GM23338 (cell line): Measurements from ENCODE around the gene ETV6.

ENCODE experiments used
- EZH2 ChIP-seq: fragments of 200-600 bp; sonication (generic); IDR thresholded peaks from one replicate; pipeline ENCODE4 v1.8.0; 2017; ENCODE audit warnings: antibody characterized with exemption, mild to moderate bottlenecking, low read depth; ENCODE audit not compliant: unreplicated experiment
- EZH2phosphoT487 ChIP-seq: fragments of 200-600 bp; sonication (generic); IDR thresholded peaks from one replicate; pipeline ENCODE4 v1.8.1; 2018; ENCODE audit warnings: antibody characterized with exemption; ENCODE audit not compliant: unreplicated experiment
- JUNB ChIP-seq: IDR thresholded peaks from one replicate; pipeline ENCODE4 v1.6.1; 2016; ENCODE audit warnings: antibody characterized with exemption; ENCODE audit not compliant: unreplicated experiment
- POLR2AphosphoS5 ChIP-seq: IDR thresholded peaks from 2 replicates; pipeline ENCODE4 v1.6.1; 2016; ENCODE audit warnings: antibody characterized with exemption, low read depth
- STAT1 ChIP-seq: IDR thresholded peaks from one replicate; pipeline ENCODE4 v1.6.1; 2016; ENCODE audit warnings: antibody characterized with exemption; ENCODE audit not compliant: unreplicated experiment
- ZNF114 ChIP-seq: fragments of 250-450 bp; sonication (Bioruptor Pico); IDR thresholded peaks from 2 replicates; pipeline ENCODE4 v1.5.0; 2020; ENCODE audit warnings: mild to moderate bottlenecking, moderate library complexity
- TF ChIP-seq, protein P1 (sequence below), 2 experiments: fragments of 200-600 bp in 1 of 2; sonication (generic) in 1 of 2; conservative IDR thresholded peaks; 2 replicates each; pipeline versions ENCODE4 v1.5.1 to v1.6.1; 2016 to 2017; ENCODE audit warnings: antibody characterized with exemption in 2 of 2, low read depth in 2 of 2, mild to moderate bottlenecking in 2 of 2, moderate library complexity in 1 of 2
- TF ChIP-seq, protein P2 (sequence below): IDR thresholded peaks from one replicate; pipeline ENCODE4 v1.6.1; 2018; ENCODE audit warnings: antibody characterized with exemption; ENCODE audit not compliant: unreplicated experiment

DNA sequence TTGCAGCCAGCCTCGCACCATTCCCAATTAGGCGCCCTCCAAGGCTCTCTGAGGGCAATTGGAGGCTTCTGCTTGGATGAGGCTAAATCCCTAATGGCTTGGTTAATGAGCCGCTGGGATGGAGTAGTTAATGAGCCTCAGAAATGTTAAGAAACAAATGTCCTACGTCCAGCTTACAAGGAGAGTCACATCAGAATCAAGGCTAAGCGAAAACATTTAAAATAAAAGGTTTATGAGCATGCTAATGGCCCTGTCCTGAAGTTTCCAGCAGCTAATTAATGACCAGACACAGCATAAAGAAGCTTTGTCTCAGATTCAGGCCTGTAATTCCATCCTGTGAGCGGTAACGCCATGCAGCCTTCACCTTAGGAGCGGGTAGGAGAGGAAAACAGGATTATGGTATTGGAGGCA, 220.6 kb downstream of the ETV6 start:
- TF ChIP-seq, protein P1, sequence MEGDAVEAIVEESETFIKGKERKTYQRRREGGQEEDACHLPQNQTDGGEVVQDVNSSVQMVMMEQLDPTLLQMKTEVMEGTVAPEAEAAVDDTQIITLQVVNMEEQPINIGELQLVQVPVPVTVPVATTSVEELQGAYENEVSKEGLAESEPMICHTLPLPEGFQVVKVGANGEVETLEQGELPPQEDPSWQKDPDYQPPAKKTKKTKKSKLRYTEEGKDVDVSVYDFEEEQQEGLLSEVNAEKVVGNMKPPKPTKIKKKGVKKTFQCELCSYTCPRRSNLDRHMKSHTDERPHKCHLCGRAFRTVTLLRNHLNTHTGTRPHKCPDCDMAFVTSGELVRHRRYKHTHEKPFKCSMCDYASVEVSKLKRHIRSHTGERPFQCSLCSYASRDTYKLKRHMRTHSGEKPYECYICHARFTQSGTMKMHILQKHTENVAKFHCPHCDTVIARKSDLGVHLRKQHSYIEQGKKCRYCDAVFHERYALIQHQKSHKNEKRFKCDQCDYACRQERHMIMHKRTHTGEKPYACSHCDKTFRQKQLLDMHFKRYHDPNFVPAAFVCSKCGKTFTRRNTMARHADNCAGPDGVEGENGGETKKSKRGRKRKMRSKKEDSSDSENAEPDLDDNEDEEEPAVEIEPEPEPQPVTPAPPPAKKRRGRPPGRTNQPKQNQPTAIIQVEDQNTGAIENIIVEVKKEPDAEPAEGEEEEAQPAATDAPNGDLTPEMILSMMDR (conservative IDR thresholded peaks at IDR 0.05; ENCODE audit: low read depth in 2 of 2): no peak
- TF ChIP-seq POLR2AphosphoS5 (no peak), EZH2phosphoT487 (no peak), STAT1 (no peak), EZH2 (no peak), ZNF114 (CRISPR knock-in tag) (no peak), JUNB (no peak)
- TF ChIP-seq, protein P2, sequence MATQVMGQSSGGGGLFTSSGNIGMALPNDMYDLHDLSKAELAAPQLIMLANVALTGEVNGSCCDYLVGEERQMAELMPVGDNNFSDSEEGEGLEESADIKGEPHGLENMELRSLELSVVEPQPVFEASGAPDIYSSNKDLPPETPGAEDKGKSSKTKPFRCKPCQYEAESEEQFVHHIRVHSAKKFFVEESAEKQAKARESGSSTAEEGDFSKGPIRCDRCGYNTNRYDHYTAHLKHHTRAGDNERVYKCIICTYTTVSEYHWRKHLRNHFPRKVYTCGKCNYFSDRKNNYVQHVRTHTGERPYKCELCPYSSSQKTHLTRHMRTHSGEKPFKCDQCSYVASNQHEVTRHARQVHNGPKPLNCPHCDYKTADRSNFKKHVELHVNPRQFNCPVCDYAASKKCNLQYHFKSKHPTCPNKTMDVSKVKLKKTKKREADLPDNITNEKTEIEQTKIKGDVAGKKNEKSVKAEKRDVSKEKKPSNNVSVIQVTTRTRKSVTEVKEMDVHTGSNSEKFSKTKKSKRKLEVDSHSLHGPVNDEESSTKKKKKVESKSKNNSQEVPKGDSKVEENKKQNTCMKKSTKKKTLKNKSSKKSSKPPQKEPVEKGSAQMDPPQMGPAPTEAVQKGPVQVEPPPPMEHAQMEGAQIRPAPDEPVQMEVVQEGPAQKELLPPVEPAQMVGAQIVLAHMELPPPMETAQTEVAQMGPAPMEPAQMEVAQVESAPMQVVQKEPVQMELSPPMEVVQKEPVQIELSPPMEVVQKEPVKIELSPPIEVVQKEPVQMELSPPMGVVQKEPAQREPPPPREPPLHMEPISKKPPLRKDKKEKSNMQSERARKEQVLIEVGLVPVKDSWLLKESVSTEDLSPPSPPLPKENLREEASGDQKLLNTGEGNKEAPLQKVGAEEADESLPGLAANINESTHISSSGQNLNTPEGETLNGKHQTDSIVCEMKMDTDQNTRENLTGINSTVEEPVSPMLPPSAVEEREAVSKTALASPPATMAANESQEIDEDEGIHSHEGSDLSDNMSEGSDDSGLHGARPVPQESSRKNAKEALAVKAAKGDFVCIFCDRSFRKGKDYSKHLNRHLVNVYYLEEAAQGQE: no peak
